NCI-H146 treated with DMSO at 0.1 percent for 48 hours (cell line): ENCODE results near the gene SLITRK2.

Experiments used
- DNase-seq: peaks from one replicate; lab custom pipeline; 2025; ENCODE audit not compliant: unreplicated experiment; lab: John Stamatoyannopoulos, UW

Gene SLITRK2, protein sequence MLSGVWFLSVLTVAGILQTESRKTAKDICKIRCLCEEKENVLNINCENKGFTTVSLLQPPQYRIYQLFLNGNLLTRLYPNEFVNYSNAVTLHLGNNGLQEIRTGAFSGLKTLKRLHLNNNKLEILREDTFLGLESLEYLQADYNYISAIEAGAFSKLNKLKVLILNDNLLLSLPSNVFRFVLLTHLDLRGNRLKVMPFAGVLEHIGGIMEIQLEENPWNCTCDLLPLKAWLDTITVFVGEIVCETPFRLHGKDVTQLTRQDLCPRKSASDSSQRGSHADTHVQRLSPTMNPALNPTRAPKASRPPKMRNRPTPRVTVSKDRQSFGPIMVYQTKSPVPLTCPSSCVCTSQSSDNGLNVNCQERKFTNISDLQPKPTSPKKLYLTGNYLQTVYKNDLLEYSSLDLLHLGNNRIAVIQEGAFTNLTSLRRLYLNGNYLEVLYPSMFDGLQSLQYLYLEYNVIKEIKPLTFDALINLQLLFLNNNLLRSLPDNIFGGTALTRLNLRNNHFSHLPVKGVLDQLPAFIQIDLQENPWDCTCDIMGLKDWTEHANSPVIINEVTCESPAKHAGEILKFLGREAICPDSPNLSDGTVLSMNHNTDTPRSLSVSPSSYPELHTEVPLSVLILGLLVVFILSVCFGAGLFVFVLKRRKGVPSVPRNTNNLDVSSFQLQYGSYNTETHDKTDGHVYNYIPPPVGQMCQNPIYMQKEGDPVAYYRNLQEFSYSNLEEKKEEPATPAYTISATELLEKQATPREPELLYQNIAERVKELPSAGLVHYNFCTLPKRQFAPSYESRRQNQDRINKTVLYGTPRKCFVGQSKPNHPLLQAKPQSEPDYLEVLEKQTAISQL

GRCh38 chrX:145817331-145818185 lies at the start of gene SLITRK2:
TSS of gene SLITRK2 (plus strand) at chrX:145817829. CDS start at chrX:145822426, 4,597 bp downstream.
- DNase-seq: no peak

DNA sequence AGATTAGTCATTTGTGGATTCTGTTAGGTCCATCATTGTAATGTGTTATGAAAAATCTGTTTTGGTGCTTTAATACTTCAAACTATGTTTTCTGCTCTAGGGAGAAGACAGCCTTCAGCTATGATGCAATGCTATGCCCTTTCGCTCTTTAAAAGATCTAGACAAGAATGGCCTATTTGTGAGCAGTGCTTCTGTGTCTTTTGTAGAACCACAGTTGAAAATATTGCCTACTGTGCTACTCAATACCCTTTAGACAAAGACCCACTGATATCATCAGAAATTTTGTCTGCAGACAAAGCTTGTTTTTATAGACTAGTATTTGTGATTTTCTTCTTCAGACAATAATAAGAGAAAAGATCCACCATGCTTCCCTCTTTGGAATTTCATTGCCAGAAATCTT lies 44.6 kb upstream of the SLITRK2 start:
- no peak for DNase-seq

GRCh38 chrX:145792281-145792680 lies 25.3 kb upstream of the SLITRK2 start:
- no peak for DNase-seq

DNA sequence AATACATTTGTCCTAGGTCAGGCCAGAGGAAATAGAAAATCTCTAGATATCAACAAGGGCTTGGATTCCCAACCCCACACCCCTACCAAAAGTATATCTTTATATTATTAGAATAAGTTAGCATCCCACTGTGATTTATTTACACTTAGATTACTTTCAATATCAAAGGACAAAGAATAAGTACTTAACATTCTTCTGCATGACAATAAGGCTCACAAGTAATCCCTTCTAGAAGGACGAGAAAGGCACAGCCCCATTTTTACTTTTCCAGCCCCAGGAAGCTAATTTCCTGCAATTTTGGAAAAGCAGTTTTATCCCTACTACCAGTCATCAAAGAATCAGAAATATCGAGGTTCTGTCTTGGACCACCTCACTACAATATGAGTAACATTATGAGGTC lies 14.1 kb upstream of the SLITRK2 start:
- DNase-seq: no peak

DNA sequence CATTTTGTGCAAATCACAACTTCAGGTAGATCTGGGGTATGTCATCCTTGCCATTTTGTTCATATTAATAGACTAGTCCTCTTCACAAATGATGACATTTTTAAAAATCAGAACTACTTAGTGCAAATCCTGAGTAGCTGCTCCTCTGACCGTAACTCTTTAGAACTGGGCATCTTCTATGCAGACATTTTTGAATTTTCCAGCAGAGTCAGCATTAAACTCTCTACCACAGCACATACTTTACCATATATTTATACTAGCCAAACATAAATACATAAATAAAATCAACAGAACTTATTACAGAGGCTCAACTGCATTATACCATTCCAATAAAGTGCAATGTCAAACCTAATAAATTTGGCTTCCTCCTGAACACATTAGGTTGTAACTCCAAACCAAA lies 4.5 kb upstream of the SLITRK2 start:
- DNase-seq: no peak

DNA sequence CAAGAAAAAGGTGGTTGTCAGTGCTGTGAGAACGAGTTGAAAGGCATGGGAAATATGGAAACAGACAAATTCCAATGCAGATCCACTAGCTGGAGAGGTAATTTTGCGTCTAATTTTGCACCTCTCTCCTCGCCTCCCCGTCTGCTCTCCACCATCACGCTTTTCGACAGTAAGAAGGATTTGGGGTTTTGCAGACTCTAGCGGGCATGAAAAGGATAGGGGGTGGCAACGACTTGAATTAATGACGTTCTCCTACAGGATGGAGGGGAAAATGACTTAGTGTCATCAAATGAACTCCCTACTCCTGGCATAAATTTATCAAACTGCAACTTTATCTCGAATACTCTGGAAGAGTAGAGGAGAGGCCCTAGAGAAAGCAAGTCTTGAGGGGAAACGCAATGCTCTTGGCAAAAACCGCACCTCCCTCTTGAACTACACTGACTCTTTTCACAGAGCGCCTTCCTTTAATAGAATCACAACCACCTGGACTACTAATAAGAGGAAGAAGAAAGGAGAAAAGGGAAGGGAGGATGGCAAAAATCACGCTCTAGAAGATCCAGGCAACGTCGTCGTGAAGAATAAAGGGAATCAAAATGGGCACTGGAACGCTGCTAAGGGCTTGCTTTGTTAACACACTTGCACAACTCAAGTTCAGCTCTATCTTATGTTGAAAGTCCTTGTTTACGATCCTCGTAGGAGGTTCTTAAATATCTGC lies 871 bp upstream of the SLITRK2 start:
- DNase-seq: no peak

- DNase-seq: no peak
Observed at GRCh38 chrX:145818186-145819113, 821 bp downstream of the SLITRK2 start.

GRCh38 chrX:145820825-145821224 lies 3.2 kb downstream of the SLITRK2 start:
- DNase-seq: no peak

- no peak for DNase-seq
Observed at GRCh38 chrX:145821291-145821897, 3.8 kb downstream of the SLITRK2 start.

DNA sequence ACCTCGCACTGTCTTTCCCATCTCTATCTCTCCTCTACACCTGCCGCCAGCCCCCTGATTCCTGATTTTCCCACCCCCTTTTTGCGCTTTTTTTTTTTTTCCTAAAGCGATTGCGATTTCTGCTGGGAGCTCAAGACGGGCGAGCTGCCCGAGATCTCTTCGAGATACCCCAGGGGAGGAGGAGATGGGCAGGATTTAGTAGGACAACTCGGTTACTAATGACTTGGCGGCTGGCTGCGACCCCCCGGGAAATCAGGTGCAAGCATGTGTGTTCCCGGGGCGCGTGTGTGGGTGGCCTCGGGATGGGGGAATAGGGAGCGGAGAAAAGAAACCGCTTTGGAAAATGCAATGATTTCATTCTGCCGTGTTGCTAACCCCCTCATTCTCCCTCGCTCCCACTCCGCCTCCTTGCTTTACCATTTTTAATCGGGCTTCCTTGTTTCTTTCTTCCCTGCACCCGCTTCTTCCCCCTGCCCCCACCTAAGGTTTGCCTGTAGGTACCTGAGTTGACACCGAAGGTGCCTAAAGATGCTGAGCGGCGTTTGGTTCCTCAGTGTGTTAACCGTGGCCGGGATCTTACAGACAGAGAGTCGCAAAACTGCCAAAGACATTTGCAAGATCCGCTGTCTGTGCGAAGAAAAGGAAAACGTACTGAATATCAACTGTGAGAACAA lies 4.4 kb downstream of the SLITRK2 start:
- DNase-seq: no peak

GRCh38 chrX:145823132-145823531 lies 5.5 kb downstream of the SLITRK2 start:
- no peak for DNase-seq

- DNase-seq: no peak
Observed at GRCh38 chrX:145825896-145826295, 8.3 kb downstream of the SLITRK2 start.

- no peak for DNase-seq
Observed at GRCh38 chrX:145826466-145826865, 8.8 kb downstream of the SLITRK2 start.

DNA sequence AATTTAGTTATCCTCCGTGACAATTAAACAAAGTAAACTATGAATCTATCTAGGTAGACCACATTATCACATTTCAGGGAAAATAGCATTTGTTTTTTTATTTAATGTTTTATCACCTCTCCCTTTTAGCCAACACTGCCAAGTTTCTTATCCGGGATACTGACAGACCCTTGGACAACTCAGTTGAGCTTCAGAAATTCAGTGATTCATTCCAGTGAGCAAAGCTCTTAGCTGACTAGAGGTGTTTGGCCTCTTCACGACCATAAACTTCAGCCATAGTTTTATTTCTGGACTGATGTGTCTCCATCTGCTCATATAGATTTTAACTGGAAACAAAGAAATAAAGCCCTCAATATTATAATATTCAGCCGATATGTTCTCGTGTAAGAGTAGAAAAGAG lies 15.2 kb downstream of the SLITRK2 start:
- no peak for DNase-seq

DNA sequence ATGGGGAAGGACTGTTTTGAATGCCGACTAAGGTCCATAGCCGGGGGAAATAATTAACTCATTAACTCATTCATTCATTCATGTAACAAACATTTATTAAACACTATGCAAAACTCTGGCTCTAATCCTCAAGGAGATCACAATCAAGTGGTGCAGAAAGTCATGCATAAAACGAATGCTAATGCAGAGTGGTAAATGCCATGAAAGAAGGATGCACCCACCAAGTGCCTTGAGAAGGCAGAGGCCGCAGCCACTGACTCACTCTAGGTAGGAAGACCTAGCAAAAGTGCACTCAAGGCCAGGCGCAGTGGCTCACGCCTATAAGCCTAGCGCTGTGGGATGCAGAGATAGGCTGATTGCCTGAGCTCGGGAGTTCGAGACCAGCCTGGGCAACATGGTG lies 22.9 kb downstream of the SLITRK2 start:
- no peak for DNase-seq

- DNase-seq: no peak
Observed at GRCh38 chrX:145843146-145843904, 25.7 kb downstream of the SLITRK2 start.

DNA sequence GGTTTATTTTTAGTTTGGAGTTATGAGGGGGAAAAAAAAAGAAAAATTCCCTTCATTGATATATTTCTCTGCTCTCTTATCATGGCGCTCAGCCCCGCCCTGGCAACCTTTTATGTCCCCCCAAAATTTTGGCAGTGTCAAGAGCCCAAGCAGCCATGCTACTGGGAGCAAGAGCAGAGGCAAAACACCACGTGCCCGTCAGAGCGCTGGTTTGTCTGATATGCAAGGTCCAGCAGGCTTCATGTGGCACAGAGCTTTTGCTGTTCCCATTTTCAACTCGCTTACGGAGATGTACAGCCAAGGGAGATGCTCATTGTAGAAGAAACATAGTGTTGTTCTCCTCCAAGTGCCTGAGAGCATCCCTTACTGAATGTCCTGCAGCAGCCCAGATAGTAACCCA lies 27.3 kb downstream of the SLITRK2 start:
- DNase-seq: no peak

- no peak for DNase-seq
Observed at GRCh38 chrX:145848448-145848847, 30.8 kb downstream of the SLITRK2 start.
